A549 (cell line): ENCODE results near the gene ANKRD17. TPM values are rescaled to one million over a fixed set of nuclear protein-coding genes. Genes with fewer than 3 reads are reported as not detected.

Experiments used
- ATAC-seq, 2 experiments: fragments of 200-7000 bp in 1 of 2; fragments of >200 bp in 1 of 2; cut with Nextera tagmentation in 1 of 2; cut with Tn5 transposase in 1 of 2; 3 replicates each; pipeline versions ENCODE4 v1.8.0 to v1.9.1; 2018 to 2020; ENCODE audit warnings: mild to moderate bottlenecking in 1 of 2, moderate library complexity in 1 of 2
- CTCF ChIA-PET: fragments of 300-600 bp; sonication (Branson Sonifier 250); formaldehyde crosslinking; extraction: SDS; loops from one replicate; lab custom pipeline; 2021; ENCODE audit warnings: antibody characterized with exemption, inconsistent platforms; lab: Yijun Ruan, JAX
- POLR2A ChIA-PET: fragments of 350-600 bp; formaldehyde crosslinking; extraction: SDS; loops from one replicate; lab custom pipeline; 2021; ENCODE audit warnings: antibody characterized with exemption, inconsistent platforms; lab: Yijun Ruan, JAX
- DNase-seq, 2 experiments: peaks; one replicate each; pipeline versions ENCODE4 v3.0.0 to v3.0.0-alpha.2; 2011 to 2016; ENCODE audit warnings: low read depth in 1 of 2, low spot score in 1 of 2
- FAIRE-seq: peaks from 2 replicates; lab custom pipeline; 2011; peaks lifted over from hg19 to GRCh38; lab: Jason Lieb, UNC
- H3K27ac ChIP-seq, 2 experiments: fragments of >200 bp; sonication (Bioruptor Twin); formaldehyde crosslinking; 3 replicates each; pipeline ENCODE4 v1.5.1; 2016 to 2017
- H3K4me1 ChIP-seq: fragments of >200 bp; sonication (Bioruptor Twin); formaldehyde crosslinking; 3 replicates; pipeline ENCODE4 v1.6.1; 2016
- H3K4me2 ChIP-seq: fragments of >200 bp; sonication (Bioruptor Twin); formaldehyde crosslinking; 3 replicates; pipeline ENCODE4 v1.6.1; 2016
- H3K4me3 ChIP-seq: fragments of >200 bp; sonication (Bioruptor Twin); formaldehyde crosslinking; 3 replicates; pipeline ENCODE4 v1.5.1; 2016
- H3K9me3 ChIP-seq: fragments of >200 bp; sonication (Bioruptor Twin); formaldehyde crosslinking; 3 replicates; pipeline ENCODE4 v1.6.1; 2016
- BCL3 ChIP-seq: fragments of >200 bp; sonication (Bioruptor Twin); formaldehyde crosslinking; IDR thresholded peaks from 3 replicates; pipeline ENCODE4 v1.6.1; 2016
- CEBPB ChIP-seq, 2 experiments: fragments of >200 bp in 1 of 2; sonication (Bioruptor Twin) in 1 of 2; formaldehyde crosslinking in 1 of 2; IDR thresholded peaks; 2 replicates each; pipeline ENCODE4 v1.6.1; 2012 to 2016
- CHD4 ChIP-seq: fragments of 200-600 bp; sonication (generic); IDR thresholded peaks from 2 replicates; pipeline ENCODE4 v1.6.1; 2016; ENCODE audit warnings: antibody characterized with exemption, mild to moderate bottlenecking, borderline replicate concordance
- CTCF ChIP-seq: fragments of >200 bp; sonication (Bioruptor Twin); formaldehyde crosslinking; IDR thresholded peaks from 3 replicates; pipeline ENCODE4 v1.5.1; 2016
- E2F6 ChIP-seq: IDR thresholded peaks from 2 replicates; pipeline ENCODE4 v1.6.1; 2012; ENCODE audit warnings: low read depth, borderline replicate concordance
- EHF ChIP-seq: fragments of 250-450 bp; sonication (Bioruptor Pico); IDR thresholded peaks from 2 replicates; pipeline ENCODE4 v1.5.0; 2020; ENCODE audit warnings: mild to moderate bottlenecking
- ESRRA ChIP-seq: fragments of 150-350 bp; IDR thresholded peaks from 2 replicates; pipeline ENCODE4 v1.6.1; 2014; ENCODE audit warnings: mild to moderate bottlenecking, low read length, borderline replicate concordance
- FOXS1 ChIP-seq: fragments of 250-450 bp; sonication (Bioruptor Pico); IDR thresholded peaks from 2 replicates; pipeline ENCODE4 v1.5.0; 2020; ENCODE audit warnings: mild to moderate bottlenecking, moderate library complexity
- HOXB5 ChIP-seq: fragments of 250-450 bp; sonication (Bioruptor Pico); IDR thresholded peaks from 2 replicates; pipeline ENCODE4 v1.5.0; 2020; ENCODE audit warnings: mild to moderate bottlenecking, moderate library complexity
- JUN ChIP-seq, 2 experiments: fragments of >200 bp; sonication (Bioruptor Twin); formaldehyde crosslinking; IDR thresholded peaks; 2 replicates in 1 of 2; 3 replicates in 1 of 2; pipeline ENCODE4 v1.6.1; 2016 to 2017
- KDM5A ChIP-seq: fragments of 200-600 bp; sonication (generic); IDR thresholded peaks from 2 replicates; pipeline ENCODE4 v1.6.1; 2016; ENCODE audit warnings: antibody characterized with exemption, mild to moderate bottlenecking
- MAFK ChIP-seq: fragments of 450-650 bp; IDR thresholded peaks from 2 replicates; pipeline ENCODE4 v1.6.1; 2014; ENCODE audit not compliant: partially characterized antibody
- MAX ChIP-seq: IDR thresholded peaks from 2 replicates; pipeline ENCODE4 v1.6.1; 2012
- MYC ChIP-seq: IDR thresholded peaks from 2 replicates; pipeline ENCODE4 v1.6.1; 2012; ENCODE audit warnings: mild to moderate bottlenecking, inconsistent platforms, low read length, improper control_type of control experiment, borderline replicate concordance
- NFE2L2 ChIP-seq: fragments of 150-350 bp; conservative IDR thresholded peaks from 2 replicates; pipeline ENCODE4 v1.6.1; 2014; ENCODE audit warnings: low read length
- NPAS2 ChIP-seq: fragments of 250-450 bp; sonication (Bioruptor Pico); IDR thresholded peaks from 2 replicates; pipeline ENCODE4 v1.8.0; 2022; ENCODE audit warnings: mild to moderate bottlenecking, moderate library complexity, borderline replicate concordance
- PBX3 ChIP-seq: IDR thresholded peaks from 2 replicates; pipeline ENCODE4 v1.6.1; 2012
- PHF8 ChIP-seq: fragments of 200-600 bp; sonication (generic); IDR thresholded peaks from 2 replicates; pipeline ENCODE4 v1.6.1; 2016; ENCODE audit warnings: low read depth, mild to moderate bottlenecking, antibody characterized with exemption, moderate library complexity, borderline replicate concordance
- POLR2A ChIP-seq: IDR thresholded peaks from 2 replicates; pipeline ENCODE4 v1.6.1; 2012; ENCODE audit warnings: mild to moderate bottlenecking, low read length
- RAD21 ChIP-seq, 2 experiments: fragments of >200 bp in 1 of 2; sonication (Bioruptor Twin) in 1 of 2; formaldehyde crosslinking in 1 of 2; IDR thresholded peaks in 1 of 2; conservative IDR thresholded peaks in 1 of 2; 2 replicates in 1 of 2; 3 replicates in 1 of 2; pipeline ENCODE4 v1.6.1; 2012 to 2018; ENCODE audit warnings: inconsistent platforms in 1 of 2
- RNF2 ChIP-seq: fragments of 200-600 bp; sonication (generic); IDR thresholded peaks from 2 replicates; pipeline ENCODE4 v1.6.1; 2016; ENCODE audit warnings: low read depth, mild to moderate bottlenecking, antibody characterized with exemption, moderate library complexity, borderline replicate concordance
- USF2 ChIP-seq: fragments of 450-650 bp; IDR thresholded peaks from 2 replicates; pipeline ENCODE4 v1.6.1; 2014; ENCODE audit warnings: antibody characterized with exemption
- ZC3H11A ChIP-seq: fragments of 450-650 bp; IDR thresholded peaks from 2 replicates; pipeline ENCODE4 v1.6.1; 2014; ENCODE audit warnings: antibody characterized with exemption, mild to moderate bottlenecking
- ZNF302 ChIP-seq: fragments of 250-450 bp; sonication (Bioruptor Pico); IDR thresholded peaks from 2 replicates; pipeline ENCODE4 v1.9.0; 2021; ENCODE audit warnings: inconsistent platforms, mild to moderate bottlenecking, moderate library complexity
- WGBS: methylation state at CpG from one replicate; pipeline ENCODE4 v1.1.6; 2017; ENCODE audit errors: missing lambda C conversion rate; 5-methylcytosine and 5-hydroxymethylcytosine counted together
- polyA plus RNA-seq, 4 experiments: library from polyadenylated mRNA; depleted of rRNA in 3 of 4; stranded (reverse); fragments of >200 nt; fragmentation: RNase III in 1 of 4; extraction: RNeasy Plus Mini Kit Qiagen cat#74134 plus additional on column Dnase treatment in 1 of 4; gene quantifications; 2 replicates in 3 of 4; 3 replicates in 1 of 4; pipeline ENCODE4 v1.2.3, GENCODE V29; 2011 to 2017

Gene ANKRD17
- polyA plus RNA-seq, 2 of the 4 experiments (the other 2 are of a cell fraction) = 18.1 to 43.5 TPM

- H3K4me3 ChIP-seq = peak overlapping the region; percentile 67
- ChIA-PET CTCF (interaction anchor here (0.5 kb wide), 1 partner anchor 31 kb away, joined by 3 read pairs; no protein-coding TSS in a partner anchor), POLR2A (interaction anchor here (0.6 to 1.5 kb wide), 3 partner anchors 19 to 189 kb away, joined by 3 to 6 read pairs (median 3); partner anchors contain the start of gene ANKRD17)
- H3K4me2 ChIP-seq = peak overlapping the region; percentile 86
- no peak for FAIRE-seq
- peak; percentile 15 to 32 for ATAC-seq
- H3K4me1 ChIP-seq = peaks cover 5% of the 10 kb centered on the region; the same call in 2 of the 3 replicates
- TF ChIP-seq NFE2L2 (no peak), MAFK (peak; percentile 8), ZC3H11A (no peak)
- 5% methylated on average over 9 of the region's 9 CpGs for WGBS
- DNase-seq = no peak
- H3K9me3 ChIP-seq = no peaks in the 10 kb centered on the region
- H3K27ac ChIP-seq = peak overlapping the region; percentile 81 to 100
Observed at GRCh38 chr4:73070074-73070390, 188.6 kb downstream of the ANKRD17 start.

- ATAC-seq (peak; percentile 94 to 95), DNase-seq (peak; percentile 72 to 97), FAIRE-seq (peak; percentile 76)
- no peaks in the 10 kb centered on the region for H3K9me3 ChIP-seq
- peak within 1 kb of the TSS; percentile 98 for H3K4me2 ChIP-seq
- ChIA-PET POLR2A (interaction anchor here (0.6 to 1.5 kb wide), 3 partner anchors 19 to 189 kb away, joined by 3 to 6 read pairs (median 3); partner anchors contain the start of gene ANKRD17), CTCF (interaction anchor here (0.5 kb wide), 1 partner anchor 32 kb away, joined by 3 read pairs; no protein-coding TSS in a partner anchor)
- peaks cover 5% of the 10 kb centered on the region; the same call in 2 of the 3 replicates for H3K4me1 ChIP-seq
- TF ChIP-seq PBX3 (no peak), KDM5A (no peak), RAD21 (conservative IDR thresholded peaks at IDR 0.05 in 1 of 2, IDR thresholded peaks at IDR 0.05 in 1 of 2) (no peak), HOXB5 (CRISPR knock-in tag) (no peak), PHF8 (peak; percentile 37), BCL3 (peak; percentile 61; the same call in 1 of the 3 replicates), NPAS2 (no peak), MAX (peak; percentile 92), FOXS1 (no peak), RNF2 (no peak), MYC (0 out of 2 replicates have a peak, but pooled peaks have one; percentile 43), ZNF302 (CRISPR knock-in tag) (no peak), CHD4 (no peak), CEBPB (IDR thresholded peaks at IDR 0.05) (peak in 1 of 2 experiments; percentile 81; a peak in 2 of 4 replicates), POLR2A (peak; percentile 76), JUN (IDR thresholded peaks at IDR 0.05) (peak; percentile 72 to 83; a peak in 4 of 5 replicates), ESRRA (0 out of 2 replicates have a peak, but pooled peaks have one; percentile 18), EHF (CRISPR knock-in tag) (no peak), CTCF (no peak), E2F6 (peak; percentile 85), USF2 (no peak; the same call in 1 of the 2 replicates)
- H3K27ac ChIP-seq = peak within 1 kb of the TSS; percentile 86 to 100
- 0% methylated on average over 16 of the region's 62 CpGs for WGBS
- H3K4me3 ChIP-seq = peak within 1 kb of the TSS; percentile 67
Observed at GRCh38 chr4:73069338-73070073, 189.1 kb downstream of the ANKRD17 start, which contains the start of gene COX18. COX18 (minus strand) TSS chr4:73069716; CDS start chr4:73069649, 67 bp downstream.
